ENCODE results near the gene IFNL2.

Gene IFNL2

GRCh38 chr19:39314016-39314728 lies 46.0 kb downstream of the IFNL2 start:
- H3K4me1 ChIP-seq (ENCODE audit: low read length) = peaks cover 5% of the 10 kb centered on the region
- H2AFZ ChIP-seq (ENCODE audit: low read depth, low read length) = no peak overlapping the region
- TF ChIP-seq CTCF (IDR thresholded peaks at IDR 0.05; ENCODE audit: low read depth, low read length) (no peak), EZH2phosphoT487 (IDR thresholded peaks at IDR 0.05; ENCODE audit: low read depth) (no peak)
- H4K20me1 ChIP-seq (ENCODE audit: insufficient read depth, low read length) = 0 out of 2 replicates have a peak, but pooled peaks cover 3% of the 10 kb centered on the region
- no peak overlapping the region for H3K4me2 ChIP-seq (ENCODE audit: low read length)
- peaks cover 6% of the 10 kb centered on the region for H3K79me2 ChIP-seq (ENCODE audit: low read length)
- H3K4me3 ChIP-seq (ENCODE audit: low read length) = no peak overlapping the region
- H3K27me3 ChIP-seq (ENCODE audit: low read depth, low read length) = no peaks in the 10 kb centered on the region
- H3K9ac ChIP-seq (ENCODE audit: low read length) = no peak overlapping the region
- peaks cover 24% of the 10 kb centered on the region for H3K36me3 ChIP-seq (replicated peaks; ENCODE audit: low read depth, low read length)
- no peak overlapping the region for H3K27ac ChIP-seq (ENCODE audit: low read length)
- H3K9me3 ChIP-seq (ENCODE audit: insufficient read depth, low read length) = no peaks in the 10 kb centered on the region

- H3K4me1 ChIP-seq (ENCODE audit: low read length) = peaks cover 11% of the 10 kb centered on the region
- peaks cover 21% of the 10 kb centered on the region for H3K36me3 ChIP-seq (replicated peaks; ENCODE audit: low read depth, low read length)
- no peak for TF ChIP-seq CTCF (IDR thresholded peaks at IDR 0.05; ENCODE audit: low read depth, low read length)
- TF ChIP-seq EZH2phosphoT487 (IDR thresholded peaks at IDR 0.05; ENCODE audit: low read depth) = no peak
- H3K27me3 ChIP-seq (ENCODE audit: low read depth, low read length) = no peaks in the 10 kb centered on the region
- H3K9ac ChIP-seq (ENCODE audit: low read length) = no peak overlapping the region
- no peak overlapping the region for H3K4me3 ChIP-seq (ENCODE audit: low read length)
- 0 out of 2 replicates have a peak, but pooled peaks cover 3% of the 10 kb centered on the region for H4K20me1 ChIP-seq (ENCODE audit: insufficient read depth, low read length)
- H3K27ac ChIP-seq (ENCODE audit: low read length) = no peak overlapping the region
- H2AFZ ChIP-seq (ENCODE audit: low read depth, low read length) = no peak overlapping the region
- H3K79me2 ChIP-seq (ENCODE audit: low read length) = peaks cover 13% of the 10 kb centered on the region
- no peaks in the 10 kb centered on the region for H3K9me3 ChIP-seq (ENCODE audit: insufficient read depth, low read length)
- H3K4me2 ChIP-seq (ENCODE audit: low read length) = no peak overlapping the region
These were observed 47.7 kb downstream of the IFNL2 start for GRCh38 chr19:39315933-39316332.

DNA sequence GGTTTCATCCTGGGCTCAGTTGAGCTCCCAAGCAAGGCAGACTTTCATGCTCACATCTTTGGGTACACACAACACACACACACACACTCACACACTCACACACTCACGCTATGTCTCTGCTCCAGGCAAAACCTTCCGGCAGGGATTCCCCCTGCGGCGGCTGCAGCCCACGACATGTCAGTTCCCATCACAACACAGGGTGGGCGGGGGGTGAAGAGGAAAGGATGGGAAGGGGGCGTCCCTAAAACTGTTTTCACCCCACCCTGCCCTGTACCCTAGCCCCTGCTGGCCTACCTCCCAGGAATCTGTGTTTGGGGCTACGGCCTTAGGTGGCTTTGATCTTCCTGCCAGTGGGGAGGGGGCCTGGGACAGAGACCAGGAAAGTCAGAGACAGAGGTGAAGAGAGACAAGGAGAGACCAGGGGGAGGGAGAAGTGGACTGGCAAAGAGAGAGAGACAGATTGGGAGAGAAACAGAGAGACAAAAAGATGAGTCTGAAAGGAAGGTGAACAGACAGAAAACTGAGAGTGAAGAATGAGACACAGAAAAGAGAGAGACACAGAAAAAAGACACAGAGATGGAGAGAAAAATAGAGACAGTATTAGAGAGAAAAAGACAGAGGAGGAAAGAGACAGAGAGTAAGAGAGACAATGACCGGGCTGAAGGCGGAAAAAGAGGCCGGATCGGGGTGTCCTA lies 48.6 kb downstream of the IFNL2 start:
- Histone ChIP-seq H3K4me3 (ENCODE audit: low read length) (no peak overlapping the region), H3K27me3 (ENCODE audit: low read depth, low read length) (no peaks in the 10 kb centered on the region), H3K79me2 (ENCODE audit: low read length) (peaks cover 13% of the 10 kb centered on the region), H2AFZ (ENCODE audit: low read depth, low read length) (no peak overlapping the region), H3K27ac (ENCODE audit: low read length) (no peak overlapping the region), H3K36me3 (replicated peaks; ENCODE audit: low read depth, low read length) (peaks cover 21% of the 10 kb centered on the region), H3K9ac (ENCODE audit: low read length) (no peak overlapping the region), H3K4me1 (ENCODE audit: low read length) (peaks cover 14% of the 10 kb centered on the region), H4K20me1 (ENCODE audit: insufficient read depth, low read length) (0 out of 2 replicates have a peak, but pooled peaks cover 3% of the 10 kb centered on the region), H3K4me2 (ENCODE audit: low read length) (no peak overlapping the region), H3K9me3 (ENCODE audit: insufficient read depth, low read length) (no peaks in the 10 kb centered on the region)
- no peak for TF ChIP-seq EZH2phosphoT487 (IDR thresholded peaks at IDR 0.05; ENCODE audit: low read depth)
- TF ChIP-seq CTCF (IDR thresholded peaks at IDR 0.05; ENCODE audit: low read depth, low read length) = no peak

DNA sequence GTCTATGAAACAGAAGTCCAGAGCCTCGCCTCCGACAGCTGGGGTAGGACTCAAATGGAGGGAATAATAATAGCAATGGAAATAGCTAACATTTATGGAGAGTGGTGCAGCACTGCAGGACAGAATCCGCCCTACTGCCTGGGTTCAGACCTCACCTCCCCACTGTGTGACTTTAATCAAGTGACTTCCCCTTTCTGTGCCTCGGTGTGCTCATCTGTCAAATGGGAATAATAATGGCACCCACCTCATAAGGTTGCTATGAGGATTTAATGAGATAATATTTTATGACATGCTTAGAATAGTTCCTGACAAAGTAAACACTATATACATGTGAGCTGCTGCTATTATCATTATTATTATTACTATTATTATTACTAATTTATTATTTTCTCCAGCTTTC lies 49.3 kb downstream of the IFNL2 start:
- H3K9ac ChIP-seq (ENCODE audit: low read length) = no peak overlapping the region
- H3K4me1 ChIP-seq (ENCODE audit: low read length) = peaks cover 14% of the 10 kb centered on the region
- H3K4me3 ChIP-seq (ENCODE audit: low read length) = no peak overlapping the region
- no peak overlapping the region for H2AFZ ChIP-seq (ENCODE audit: low read depth, low read length)
- no peak for TF ChIP-seq EZH2phosphoT487 (IDR thresholded peaks at IDR 0.05; ENCODE audit: low read depth)
- no peak for TF ChIP-seq CTCF (IDR thresholded peaks at IDR 0.05; ENCODE audit: low read depth, low read length)
- peaks cover 13% of the 10 kb centered on the region for H3K79me2 ChIP-seq (ENCODE audit: low read length)
- no peaks in the 10 kb centered on the region for H3K9me3 ChIP-seq (ENCODE audit: insufficient read depth, low read length)
- no peaks in the 10 kb centered on the region for H3K27me3 ChIP-seq (ENCODE audit: low read depth, low read length)
- no peak overlapping the region for H3K27ac ChIP-seq (ENCODE audit: low read length)
- 0 out of 2 replicates have a peak, but pooled peaks cover 3% of the 10 kb centered on the region for H4K20me1 ChIP-seq (ENCODE audit: insufficient read depth, low read length)
- no peak overlapping the region for H3K4me2 ChIP-seq (ENCODE audit: low read length)
- H3K36me3 ChIP-seq (replicated peaks; ENCODE audit: low read depth, low read length) = peaks cover 21% of the 10 kb centered on the region

Data from OCI-LY3 (cell line).